Aortic smooth muscle cell (primary cell): ENCODE measurements around the gene DHCR7. TPM values are rescaled to one million over a fixed set of nuclear protein-coding genes. Genes with fewer than 3 reads are reported as not detected.

Source experiments
- total RNA-seq: library from RNA; depleted of rRNA; stranded (reverse); fragments of >200 nt; gene quantifications from 2 replicates; pipeline ENCODE4 v1.2.3, GENCODE V29; 2014

The DHCR7 gene
- 42.4 and 50.5 TPM in 2 replicates for total RNA-seq

GRCh38 chr11:71448257-71449171, at the start of gene DHCR7:
Gene DHCR7 (minus strand): TSS chr11:71448393. CDS start chr11:71444952, 3,441 bp downstream.

GRCh38 chr11:71453037-71453917, 5.1 kb upstream of the DHCR7 start, which contains the start of gene NADSYN1:
Gene NADSYN1 (plus strand): TSS chr11:71453203. CDS start chr11:71453297, 94 bp downstream.

Other genes with a start within 250 kb of the DHCR7 start
- 1.6 and 2.6 TPM in 2 replicates for gene SHANK2, start 195.8 kb downstream of the DHCR7 start, total RNA-seq
- 57.0 and 60.9 TPM in 2 replicates for gene NADSYN1, start 4.8 kb upstream of the DHCR7 start, total RNA-seq
- gene KRTAP5-7, start 78.9 kb upstream of the DHCR7 start, total RNA-seq, result 0.13 TPM in 1 of 2 replicates, not detected in the other
- not detected in 2 replicates for gene KRTAP5-8, start 89.6 kb upstream of the DHCR7 start, total RNA-seq
- not detected in 2 replicates for gene KRTAP5-9, start 100.0 kb upstream of the DHCR7 start, total RNA-seq
- gene KRTAP5-10, start 117.2 kb upstream of the DHCR7 start, total RNA-seq, result not detected in 2 replicates
- not detected in 2 replicates for gene KRTAP5-11, start 134.5 kb upstream of the DHCR7 start, total RNA-seq